Activated CD4-positive, alpha-beta T cell treated with anti-CD3 and anti-CD28 coated beads, Interleukin-2, amount 10 ng/mL, durations not matched to agents 7 days and 5 days (primary cell): ENCODE data around the gene PXDN. TPM values are rescaled to one million over a fixed set of nuclear protein-coding genes. Genes with fewer than 3 reads are reported as not detected.

Source experiments
- CTCF ChIA-PET: fragments of 350-600 bp; sonication (Branson Sonifier 250); formaldehyde crosslinking; loops from one replicate; lab custom pipeline; 2021; ENCODE audit warnings: antibody characterized with exemption; lab: Charles Lee
- POLR2A ChIA-PET: fragments of 350-600 bp; sonication (Branson Sonifier 250); formaldehyde crosslinking; loops from one replicate; lab custom pipeline; 2021; ENCODE audit warnings: antibody characterized with exemption; lab: Charles Lee
- DNase-seq: peaks from one replicate; pipeline ENCODE4 v3.0.0-alpha.2; 2020
- H3K27ac Mint-ChIP-seq: one replicate; pipeline ENCODE4 v1.8.0; 2021; ENCODE audit warnings: mild to moderate bottlenecking, moderate library complexity, mixed read lengths
- H3K27me3 Mint-ChIP-seq: one replicate; pipeline ENCODE4 v1.8.0; 2021; ENCODE audit warnings: mixed read lengths
- H3K36me3 Mint-ChIP-seq: one replicate; pipeline ENCODE4 v1.8.0; 2021; ENCODE audit warnings: low read depth, mixed read lengths
- H3K4me1 Mint-ChIP-seq: one replicate; pipeline ENCODE4 v1.8.0; 2021; ENCODE audit warnings: mixed read lengths
- H3K4me3 Mint-ChIP-seq: one replicate; pipeline ENCODE4 v1.8.0; 2021; ENCODE audit warnings: mild to moderate bottlenecking, moderate library complexity, mixed read lengths
- H3K9me3 Mint-ChIP-seq: one replicate; pipeline ENCODE4 v1.8.0; 2021; ENCODE audit warnings: mixed read lengths
- total RNA-seq, 2 experiments: library from RNA; stranded (reverse); gene quantifications; one replicate each; pipeline ENCODE4 v1.2.3, GENCODE V29; 2021

Gene PXDN
- total RNA-seq, 2 experiments from 2014 or later, result 0.20 to 0.58 TPM

DNA sequence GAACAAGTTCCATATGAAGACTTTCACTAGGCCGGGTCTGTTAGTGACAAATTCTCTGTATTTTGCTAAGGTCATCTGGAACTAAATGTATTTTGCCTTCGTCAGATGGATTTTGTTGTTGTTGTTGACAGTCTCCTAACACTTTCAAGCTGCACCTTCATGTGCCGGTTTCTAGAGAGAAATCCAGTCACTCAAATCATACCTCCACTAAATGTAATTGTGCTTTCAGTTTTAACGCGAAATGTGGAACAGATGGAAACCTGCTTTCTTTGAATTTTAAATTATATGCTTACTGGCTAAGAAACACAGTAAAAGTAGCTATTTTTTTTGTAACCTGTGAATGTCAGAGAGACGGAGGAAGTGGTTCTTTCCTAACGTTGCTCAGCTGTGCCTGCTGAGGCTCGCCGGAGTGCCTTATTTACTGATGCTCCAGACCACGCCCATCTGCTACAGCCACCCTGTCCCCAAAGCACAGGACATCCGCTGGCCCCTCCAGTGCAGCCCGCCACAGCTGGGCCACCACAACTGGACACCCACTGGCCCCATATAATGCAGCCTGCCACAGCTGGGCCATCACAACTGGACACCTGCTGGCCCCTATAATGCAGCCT lies 134.7 kb downstream of the PXDN start:
- H3K4me1 Mint-ChIP-seq, result no peaks in the 10 kb centered on the region
- DNase-seq, result no peak
- H3K4me3 Mint-ChIP-seq, result no peak overlapping the region
- POLR2A ChIA-PET, result no interaction called here
- no peak overlapping the region for H3K27ac Mint-ChIP-seq
- H3K36me3 Mint-ChIP-seq, result no peaks in the 10 kb centered on the region
- no peaks in the 10 kb centered on the region for H3K9me3 Mint-ChIP-seq
- no peaks in the 10 kb centered on the region for H3K27me3 Mint-ChIP-seq
- CTCF ChIA-PET, result no interaction called here

DNA sequence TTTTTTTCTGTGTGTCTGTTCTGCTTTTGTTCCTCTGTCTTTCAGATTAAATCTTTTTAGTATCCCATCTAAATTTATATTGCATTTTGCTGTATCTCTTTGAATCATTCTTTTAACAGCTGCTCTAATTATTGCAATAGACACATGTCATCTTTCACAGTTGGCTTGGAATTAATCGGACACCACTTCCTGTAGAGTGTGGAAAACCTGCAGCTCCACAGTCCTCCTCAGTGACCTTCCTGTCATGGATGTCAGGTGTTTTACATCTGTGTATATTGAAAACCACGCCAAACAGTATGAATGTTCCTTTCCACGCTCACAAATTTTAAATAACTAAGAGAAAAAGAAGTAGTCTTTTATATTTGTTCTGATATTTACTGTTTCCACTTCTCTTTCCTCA lies 135.3 kb downstream of the PXDN start:
- no peaks in the 10 kb centered on the region for H3K4me1 Mint-ChIP-seq
- H3K9me3 Mint-ChIP-seq, result no peaks in the 10 kb centered on the region
- no peak for DNase-seq
- no peaks in the 10 kb centered on the region for H3K36me3 Mint-ChIP-seq
- H3K4me3 Mint-ChIP-seq, result no peak overlapping the region
- no peak overlapping the region for H3K27ac Mint-ChIP-seq
- H3K27me3 Mint-ChIP-seq, result no peaks in the 10 kb centered on the region
- ChIA-PET CTCF (no interaction called here), POLR2A (no interaction called here)

- H3K9me3 Mint-ChIP-seq, result no peaks in the 10 kb centered on the region
- no peak overlapping the region for H3K4me3 Mint-ChIP-seq
- no peaks in the 10 kb centered on the region for H3K27me3 Mint-ChIP-seq
- no peak for DNase-seq
- no peaks in the 10 kb centered on the region for H3K4me1 Mint-ChIP-seq
- ChIA-PET POLR2A (no interaction called here), CTCF (no interaction called here)
- H3K27ac Mint-ChIP-seq, result no peak overlapping the region
- no peaks in the 10 kb centered on the region for H3K36me3 Mint-ChIP-seq
These were observed 136.2 kb downstream of the PXDN start for GRCh38 chr2:1607971-1608688.

GRCh38 chr2:1607236-1607920 lies 136.9 kb downstream of the PXDN start:
- H3K4me3 Mint-ChIP-seq, result no peak overlapping the region
- no peaks in the 10 kb centered on the region for H3K9me3 Mint-ChIP-seq
- no peaks in the 10 kb centered on the region for H3K27me3 Mint-ChIP-seq
- ChIA-PET CTCF (interaction anchor here (1.3 kb wide), 1 partner anchor 897 kb away, joined by 3 read pairs; no protein-coding TSS in a partner anchor), POLR2A (no interaction called here)
- DNase-seq, result no peak
- H3K4me1 Mint-ChIP-seq, result no peaks in the 10 kb centered on the region
- no peaks in the 10 kb centered on the region for H3K36me3 Mint-ChIP-seq
- H3K27ac Mint-ChIP-seq, result no peak overlapping the region

GRCh38 chr2:1606421-1607235 lies 137.7 kb downstream of the PXDN start:
- no peaks in the 10 kb centered on the region for H3K27me3 Mint-ChIP-seq
- POLR2A ChIA-PET, result no interaction called here
- H3K9me3 Mint-ChIP-seq, result no peaks in the 10 kb centered on the region
- no peak for DNase-seq
- H3K36me3 Mint-ChIP-seq, result no peaks in the 10 kb centered on the region
- H3K4me3 Mint-ChIP-seq, result no peak overlapping the region
- no peaks in the 10 kb centered on the region for H3K4me1 Mint-ChIP-seq
- H3K27ac Mint-ChIP-seq, result no peak overlapping the region
- CTCF ChIA-PET, result interaction anchor here (1.3 kb wide), 1 partner anchor 896 kb away, joined by 3 read pairs; no protein-coding TSS in a partner anchor

DNA sequence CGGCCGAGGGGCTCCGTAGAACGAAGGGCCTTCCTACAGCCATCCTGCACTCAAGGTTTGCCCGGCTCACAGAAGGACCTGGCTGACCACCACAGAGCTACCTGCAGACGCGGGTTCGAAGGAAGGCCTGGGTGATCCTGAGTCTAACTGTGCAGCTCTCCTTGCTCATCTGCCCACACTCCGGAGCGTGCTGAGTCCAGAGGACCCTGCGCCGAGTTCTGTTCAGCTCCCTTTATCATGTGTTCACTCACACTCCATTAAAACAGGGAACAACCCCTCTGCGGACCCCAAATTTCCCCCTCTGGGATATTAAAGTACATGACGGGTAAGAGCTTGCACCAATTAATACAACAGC lies 138.3 kb downstream of the PXDN start:
- no peak for DNase-seq
- no peaks in the 10 kb centered on the region for H3K9me3 Mint-ChIP-seq
- no peak overlapping the region for H3K4me3 Mint-ChIP-seq
- CTCF ChIA-PET, result interaction anchor here (1.3 kb wide), 1 partner anchor 895 kb away, joined by 3 read pairs; no protein-coding TSS in a partner anchor
- H3K36me3 Mint-ChIP-seq, result no peaks in the 10 kb centered on the region
- POLR2A ChIA-PET, result no interaction called here
- no peak overlapping the region for H3K27ac Mint-ChIP-seq
- no peaks in the 10 kb centered on the region for H3K4me1 Mint-ChIP-seq
- no peaks in the 10 kb centered on the region for H3K27me3 Mint-ChIP-seq

GRCh38 chr2:1605102-1606045 lies 138.9 kb downstream of the PXDN start:
- DNase-seq, result no peak
- ChIA-PET POLR2A (no interaction called here), CTCF (no interaction called here)
- Mint-ChIP-seq H3K9me3 (no peaks in the 10 kb centered on the region), H3K27ac (no peak overlapping the region), H3K4me1 (no peaks in the 10 kb centered on the region), H3K36me3 (no peaks in the 10 kb centered on the region), H3K4me3 (no peak overlapping the region), H3K27me3 (no peaks in the 10 kb centered on the region)

- no peak for DNase-seq
- CTCF ChIA-PET, result no interaction called here
- Mint-ChIP-seq H3K36me3 (no peaks in the 10 kb centered on the region), H3K9me3 (no peaks in the 10 kb centered on the region), H3K27me3 (no peaks in the 10 kb centered on the region), H3K27ac (no peak overlapping the region), H3K4me3 (no peak overlapping the region), H3K4me1 (no peaks in the 10 kb centered on the region)
- POLR2A ChIA-PET, result no interaction called here
These were observed 140.8 kb downstream of the PXDN start for GRCh38 chr2:1603521-1603920.

DNA sequence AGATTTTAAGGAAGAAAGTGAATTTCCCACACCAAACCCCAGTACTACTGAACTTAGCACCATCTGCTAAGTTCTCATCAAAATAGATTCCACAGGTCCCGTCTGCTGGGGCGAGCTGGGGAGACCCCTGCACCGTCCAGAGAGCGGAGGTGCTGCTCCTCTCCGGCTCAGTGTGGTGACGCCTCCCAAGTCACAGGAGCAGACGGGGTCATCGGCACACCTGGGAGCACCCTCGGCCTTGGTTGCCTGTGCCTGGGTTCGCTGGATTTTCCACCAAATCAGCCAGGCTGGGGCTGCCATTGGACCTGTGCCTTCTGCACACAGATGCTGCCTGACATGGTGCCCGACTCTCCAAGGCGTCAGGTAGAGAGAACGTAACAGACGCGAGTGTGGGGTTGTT lies 141.3 kb downstream of the PXDN start:
- no peaks in the 10 kb centered on the region for H3K27me3 Mint-ChIP-seq
- ChIA-PET POLR2A (no interaction called here), CTCF (no interaction called here)
- no peak for DNase-seq
- H3K9me3 Mint-ChIP-seq, result no peaks in the 10 kb centered on the region
- no peaks in the 10 kb centered on the region for H3K4me1 Mint-ChIP-seq
- H3K36me3 Mint-ChIP-seq, result no peaks in the 10 kb centered on the region
- H3K4me3 Mint-ChIP-seq, result no peak overlapping the region
- no peak overlapping the region for H3K27ac Mint-ChIP-seq

DNA sequence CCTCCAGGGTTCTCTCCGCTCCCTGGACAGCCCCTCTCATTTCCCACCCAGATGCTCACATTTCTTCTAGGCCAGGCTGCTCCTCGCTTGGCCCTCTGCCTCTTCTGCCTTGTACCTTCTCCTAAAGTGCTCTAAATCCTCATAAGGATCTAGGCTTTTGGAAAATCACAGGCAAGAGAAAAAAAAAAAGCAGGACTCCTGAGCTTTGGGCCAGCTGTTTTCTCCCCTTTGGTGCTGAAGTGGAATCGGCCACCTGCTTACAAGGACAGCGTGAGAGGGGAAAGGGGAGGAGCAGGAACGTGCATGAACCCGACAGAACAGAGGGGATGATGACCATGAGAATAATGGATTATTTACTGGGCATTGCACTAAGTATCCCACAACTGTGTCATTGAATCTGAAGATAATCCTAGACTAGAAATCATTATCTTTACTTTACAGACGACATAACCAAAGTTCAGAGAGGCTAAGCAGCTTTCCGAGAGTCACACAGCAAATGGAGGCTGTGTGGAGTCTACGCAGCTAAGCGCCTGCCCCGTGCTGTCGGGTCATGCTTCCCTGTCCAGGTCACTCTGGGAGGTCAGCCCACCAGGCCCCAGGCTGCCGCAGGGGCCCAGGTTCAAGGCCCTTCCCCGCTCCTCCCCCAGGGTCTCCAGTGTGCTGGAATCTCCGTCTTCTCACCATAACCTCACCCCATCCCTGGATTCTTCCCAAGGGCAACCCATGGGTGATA lies 141.9 kb downstream of the PXDN start:
- DNase-seq, result no peak
- CTCF ChIA-PET, result interaction anchor here (0.6 kb wide), 1 partner anchor 23 kb away, joined by 3 read pairs; no protein-coding TSS in a partner anchor
- no peaks in the 10 kb centered on the region for H3K27me3 Mint-ChIP-seq
- H3K27ac Mint-ChIP-seq, result no peak overlapping the region
- H3K4me3 Mint-ChIP-seq, result no peak overlapping the region
- no peaks in the 10 kb centered on the region for H3K9me3 Mint-ChIP-seq
- no peaks in the 10 kb centered on the region for H3K36me3 Mint-ChIP-seq
- no peaks in the 10 kb centered on the region for H3K4me1 Mint-ChIP-seq
- POLR2A ChIA-PET, result no interaction called here

DNA sequence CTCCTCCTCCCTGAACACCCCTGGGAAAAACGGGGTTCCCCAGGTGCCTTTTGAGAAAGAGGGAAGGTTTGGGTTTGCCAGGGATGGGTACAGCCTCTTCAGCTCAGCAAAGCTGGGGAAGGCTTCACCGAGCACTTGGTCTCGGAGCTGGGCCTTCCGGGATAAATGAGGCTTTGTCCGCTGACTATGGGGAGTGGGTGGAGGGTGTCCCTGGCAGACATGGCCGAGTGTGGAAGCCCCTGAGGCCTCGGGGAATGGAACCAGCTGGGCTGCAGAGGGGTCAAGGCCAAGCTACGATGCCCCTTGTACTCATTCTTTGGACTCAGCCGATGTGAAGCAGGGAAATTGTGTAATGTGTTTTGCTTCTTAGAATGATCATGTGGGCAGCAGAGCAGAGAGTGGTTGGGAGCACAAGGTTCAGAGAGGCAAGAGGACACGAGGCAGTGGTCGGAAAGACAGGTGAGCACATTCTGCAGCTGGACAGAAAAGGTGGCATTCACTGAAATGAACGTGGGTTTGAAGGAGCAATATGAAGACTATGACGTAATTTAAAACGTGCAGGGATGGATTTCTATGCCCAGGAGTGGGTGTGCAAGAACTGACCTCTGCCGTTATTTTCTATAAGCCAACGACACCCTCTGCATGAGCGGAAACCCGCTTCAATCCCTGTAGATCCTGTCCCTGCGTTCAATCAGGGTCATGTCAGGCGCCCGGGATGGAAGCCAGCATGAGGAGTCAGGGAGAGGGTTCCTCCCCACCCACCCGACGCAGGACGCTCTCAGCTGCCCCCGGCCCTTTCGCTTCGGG lies 142.6 kb downstream of the PXDN start:
- Mint-ChIP-seq H3K36me3 (no peaks in the 10 kb centered on the region), H3K4me1 (no peaks in the 10 kb centered on the region), H3K4me3 (no peak overlapping the region), H3K27me3 (no peaks in the 10 kb centered on the region), H3K9me3 (no peaks in the 10 kb centered on the region), H3K27ac (no peak overlapping the region)
- no peak for DNase-seq
- ChIA-PET CTCF (no interaction called here), POLR2A (no interaction called here)
